GM19455 (cell line): Measurements from ENCODE around the gene TIMP1.

ENCODE experiments used
- ATAC-seq: cut with Tn5 transposase; IDR thresholded peaks from one replicate; pipeline ENCODE4 v1.9.1; 2021; ENCODE audit not compliant: unreplicated experiment

The TIMP1 gene

DNA sequence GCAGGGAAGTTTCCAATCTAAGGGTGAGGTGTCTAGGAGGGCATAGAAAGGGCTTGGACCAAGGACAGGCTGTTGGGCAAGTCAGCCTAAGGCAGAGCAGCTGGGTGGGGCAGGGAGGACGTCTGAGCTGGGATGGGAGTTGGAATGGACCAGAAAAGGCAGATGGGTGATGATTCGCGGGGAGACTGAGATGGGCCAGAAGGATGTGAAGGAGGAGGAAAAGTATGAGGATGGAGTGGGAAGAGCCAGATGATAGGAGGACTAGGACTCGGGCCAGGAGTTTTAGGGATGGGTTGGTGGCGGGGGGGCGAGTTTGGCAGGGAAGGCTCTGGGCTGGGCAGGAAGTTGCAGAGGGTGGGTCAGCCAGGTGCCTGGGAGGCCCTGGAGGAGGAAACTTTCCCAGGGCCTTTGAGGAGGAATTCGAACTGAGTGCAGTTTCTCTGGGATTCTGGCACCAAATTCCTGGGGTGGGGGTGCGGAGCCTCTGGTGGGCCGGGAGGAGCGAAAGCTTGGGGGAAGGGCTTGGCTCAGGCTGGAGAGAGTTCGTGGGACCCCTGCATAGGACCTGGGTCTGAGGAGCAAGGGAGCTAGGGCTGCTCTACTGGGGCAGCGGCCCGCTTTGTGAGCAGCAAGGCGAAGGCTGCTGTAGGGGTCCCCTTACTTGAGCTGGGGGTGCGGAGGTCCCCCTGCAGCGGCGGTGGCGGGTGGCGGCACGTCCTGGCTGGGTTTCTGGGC, 8.7 kb upstream of the TIMP1 start:
- ATAC-seq: no peak

DNA sequence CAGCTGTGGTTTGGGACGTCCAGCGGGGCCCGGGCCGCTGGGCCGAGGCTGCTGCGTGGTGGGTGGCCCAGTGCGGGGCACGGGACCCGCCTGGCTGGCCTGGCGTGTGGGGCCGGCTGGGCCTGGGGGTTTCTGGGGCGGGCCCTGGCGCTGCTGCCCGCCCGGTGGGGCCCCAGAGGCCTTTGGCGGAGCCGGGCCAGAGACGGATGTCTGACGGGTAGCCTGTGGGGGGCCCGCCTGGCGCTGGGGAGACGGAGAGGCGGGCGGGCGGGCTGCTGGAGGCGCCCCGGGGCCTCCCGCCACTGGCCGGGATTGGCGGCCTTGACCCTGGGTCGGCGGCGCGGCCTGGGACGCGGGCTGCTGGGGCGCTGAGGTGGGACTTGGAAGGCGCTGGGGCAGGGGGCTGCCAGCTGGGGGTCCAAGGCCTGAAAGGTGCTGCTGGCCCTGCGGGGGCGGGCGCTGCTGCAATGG, 8.1 kb upstream of the TIMP1 start:
- no peak for ATAC-seq

DNA sequence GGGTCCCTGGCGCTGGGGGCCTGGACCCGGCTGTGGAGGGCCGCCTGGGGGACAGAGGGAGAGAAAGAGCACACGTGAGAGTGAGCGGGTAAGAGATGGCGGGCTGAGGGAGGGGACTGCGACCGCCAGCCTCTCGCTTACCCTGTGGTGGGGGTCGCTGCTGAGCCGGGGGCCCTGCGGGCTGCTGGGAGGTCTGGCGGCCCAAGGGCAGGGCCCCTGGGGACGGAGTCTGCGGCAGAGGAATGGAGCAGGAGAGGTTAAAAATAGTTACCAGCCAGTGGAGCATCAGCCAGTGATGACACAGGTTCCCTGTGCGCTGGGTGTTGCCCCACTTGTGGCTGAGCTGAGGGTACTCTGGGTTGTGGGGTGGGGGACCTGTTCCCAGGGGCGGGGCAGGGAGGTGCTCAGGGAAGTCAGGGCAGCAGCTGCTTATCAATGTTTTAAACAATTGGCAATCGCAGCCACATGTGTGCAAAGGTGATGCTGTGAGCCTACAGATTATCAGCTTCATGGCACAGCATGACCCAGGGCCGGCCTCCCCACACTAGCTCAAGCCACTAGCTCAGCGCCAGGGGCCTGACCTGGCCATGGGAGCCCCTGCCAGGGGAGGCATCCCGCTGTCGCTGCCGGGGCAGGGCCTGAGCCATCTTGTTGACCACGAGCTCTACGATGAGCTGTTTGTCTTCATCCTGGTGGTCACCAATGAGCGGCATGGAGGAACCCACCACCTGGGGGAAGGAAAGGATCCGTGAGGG, 7.5 kb upstream of the TIMP1 start:
- no peak for ATAC-seq

DNA sequence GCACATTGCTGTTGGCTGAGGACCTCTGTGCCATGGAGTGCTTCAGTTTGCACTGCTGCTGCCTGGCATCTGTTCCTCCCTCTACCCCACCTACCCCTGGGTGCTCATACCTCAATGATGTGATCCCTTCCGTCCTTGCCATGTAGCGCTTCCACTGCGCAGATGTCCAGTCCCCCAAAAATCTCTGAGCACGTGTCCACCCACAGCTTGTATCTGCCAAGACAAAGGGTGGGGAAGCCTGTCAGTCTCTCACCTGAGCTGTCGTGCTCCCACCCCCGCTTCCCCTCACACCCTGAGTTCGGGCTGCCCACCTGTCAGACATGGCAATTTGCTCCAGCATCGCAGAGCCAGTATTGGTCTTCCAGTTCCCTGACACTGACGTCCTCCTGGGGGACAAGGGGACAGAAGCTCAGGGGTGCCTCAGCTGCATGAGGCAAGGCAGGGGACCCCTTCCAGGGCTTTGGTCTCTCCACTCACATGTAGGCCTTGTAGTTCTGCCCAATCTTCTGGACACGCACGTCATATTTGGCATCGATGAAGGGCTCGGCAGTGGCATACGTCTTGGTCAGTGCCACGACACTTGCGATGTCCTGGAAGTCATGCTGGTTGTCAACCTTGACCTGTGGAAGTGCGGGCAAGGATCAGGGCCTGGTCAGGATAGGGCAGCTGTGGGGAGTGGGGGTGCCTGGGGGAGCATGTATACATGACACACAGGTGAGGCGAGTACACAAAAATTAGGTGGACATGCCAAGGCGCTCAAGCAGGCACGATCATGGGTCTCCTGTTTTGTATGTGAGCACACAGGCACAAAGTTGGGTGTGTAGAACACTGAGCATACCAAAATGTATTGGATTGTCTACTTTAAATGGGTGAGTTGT, 6.0 kb upstream of the TIMP1 start:
- ATAC-seq: no peak

DNA sequence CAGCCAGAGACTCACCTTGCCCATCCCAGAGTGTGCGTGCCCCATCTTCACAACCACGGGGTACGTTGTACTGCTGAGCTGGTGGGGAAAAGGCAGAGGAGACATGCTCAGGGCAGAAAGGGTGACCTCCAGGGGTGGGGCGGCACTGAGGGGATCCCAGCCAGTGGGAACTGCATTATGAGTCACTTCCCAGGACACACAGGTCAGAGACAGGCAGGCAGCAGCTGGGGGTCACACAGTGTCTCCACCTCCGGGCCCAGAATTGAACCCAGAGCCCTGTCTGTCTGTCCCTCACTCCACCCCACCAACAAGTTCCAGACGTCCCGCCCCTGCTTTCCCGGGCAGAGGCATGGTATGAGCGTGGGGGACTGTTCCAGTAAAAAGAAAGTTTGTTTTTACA, 4.8 kb upstream of the TIMP1 start:
- no peak for ATAC-seq

DNA sequence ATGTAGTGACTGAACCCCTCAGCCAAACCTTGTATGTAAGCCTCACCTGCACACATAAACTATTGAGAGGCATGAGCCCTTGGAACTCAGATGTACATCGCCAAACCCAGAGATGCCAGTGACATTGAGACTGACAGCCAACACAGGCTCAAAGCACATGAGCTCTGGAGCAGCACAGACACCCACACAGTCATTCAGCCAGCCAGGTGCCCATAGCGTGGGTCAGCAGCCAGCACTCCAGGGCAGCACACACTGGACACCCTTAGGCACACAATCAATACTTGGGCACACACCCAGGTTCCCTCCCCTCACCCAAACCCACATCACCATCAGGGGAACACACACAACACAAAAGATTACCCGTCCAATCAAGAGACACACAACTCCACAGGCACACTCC, 4.3 kb upstream of the TIMP1 start:
- no peak for ATAC-seq

DNA sequence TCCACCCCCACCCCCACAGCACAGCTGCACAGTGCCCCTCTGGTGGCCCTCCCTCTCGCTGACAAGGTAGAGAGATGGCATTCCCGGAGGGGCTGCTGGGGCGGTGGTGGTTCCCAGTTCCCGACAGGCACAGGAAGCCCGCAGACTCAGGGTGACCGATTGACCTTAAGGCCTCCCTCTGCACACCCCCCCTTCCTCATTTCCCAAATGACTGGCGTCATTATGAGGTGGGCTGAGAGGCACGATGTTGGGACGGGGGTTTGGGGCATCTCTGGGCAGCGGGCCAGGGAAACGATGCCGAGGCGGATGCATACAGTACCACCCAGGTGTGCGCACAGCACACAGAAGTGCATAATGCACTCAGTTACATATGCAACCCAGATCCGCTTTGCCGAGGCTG, 3.5 kb upstream of the TIMP1 start:
- no peak for ATAC-seq

DNA sequence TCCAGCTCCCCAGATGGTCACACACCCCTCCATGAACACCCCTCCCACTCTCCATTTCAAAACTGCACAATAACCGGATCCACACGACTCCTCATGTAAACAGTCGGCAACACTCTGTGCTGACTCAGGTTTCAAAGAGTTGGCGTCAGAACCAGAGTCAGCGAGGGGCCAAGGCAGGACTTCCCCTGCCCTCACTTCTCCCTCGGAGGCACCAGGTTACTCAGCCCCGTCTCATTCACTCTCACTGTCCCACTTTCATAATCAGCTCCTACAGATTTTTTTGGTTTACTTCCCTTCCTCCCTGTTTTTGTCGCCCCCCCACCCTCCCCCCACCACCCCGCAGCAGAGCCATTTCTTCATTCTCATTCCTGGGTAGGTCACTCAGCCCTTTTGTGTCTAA, 2.7 kb upstream of the TIMP1 start:
- no peak for ATAC-seq

DNA sequence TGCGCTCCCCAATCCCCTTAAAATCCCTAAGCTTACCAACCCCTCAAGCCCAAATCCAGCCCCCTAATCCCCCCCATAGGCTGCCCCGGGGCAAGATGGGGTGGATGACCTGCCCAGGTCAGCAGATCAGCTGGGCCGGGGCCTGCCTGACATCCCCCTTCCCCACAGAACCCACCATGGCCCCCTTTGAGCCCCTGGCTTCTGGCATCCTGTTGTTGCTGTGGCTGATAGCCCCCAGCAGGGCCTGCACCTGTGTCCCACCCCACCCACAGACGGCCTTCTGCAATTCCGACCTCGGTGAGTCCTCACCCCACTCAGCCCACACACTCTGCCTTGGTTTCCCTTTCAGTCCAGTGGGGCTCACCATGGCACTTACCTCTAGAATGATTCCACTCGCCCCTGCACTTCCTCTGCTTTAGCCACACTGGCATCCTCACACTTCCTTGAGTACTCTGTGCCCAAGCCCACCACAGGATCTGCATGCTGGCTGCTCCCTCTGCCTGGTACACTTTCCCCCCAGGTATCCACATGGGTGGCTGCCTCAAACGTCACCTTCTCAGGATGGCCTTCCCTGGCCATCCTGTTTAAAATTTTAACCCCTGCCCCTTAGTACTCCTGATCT, 1.1 kb downstream of the TIMP1 start:
- no peak for ATAC-seq

DNA sequence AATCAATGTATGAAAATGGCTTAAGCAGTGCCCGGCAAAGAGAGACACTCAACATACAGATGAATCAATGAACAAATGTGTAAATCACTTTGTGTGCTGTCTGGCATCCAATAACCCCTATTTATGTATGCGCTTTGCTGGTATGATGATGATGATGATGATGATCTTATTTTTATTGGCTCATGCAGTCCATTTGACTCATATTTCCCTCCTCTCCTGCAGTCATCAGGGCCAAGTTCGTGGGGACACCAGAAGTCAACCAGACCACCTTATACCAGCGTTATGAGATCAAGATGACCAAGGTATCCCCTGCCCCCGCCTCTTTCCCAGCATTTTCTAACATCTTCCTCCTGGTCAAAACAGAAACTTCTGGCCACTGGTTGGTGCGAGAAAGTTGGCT, 2.5 kb downstream of the TIMP1 start:
- ATAC-seq: no peak

DNA sequence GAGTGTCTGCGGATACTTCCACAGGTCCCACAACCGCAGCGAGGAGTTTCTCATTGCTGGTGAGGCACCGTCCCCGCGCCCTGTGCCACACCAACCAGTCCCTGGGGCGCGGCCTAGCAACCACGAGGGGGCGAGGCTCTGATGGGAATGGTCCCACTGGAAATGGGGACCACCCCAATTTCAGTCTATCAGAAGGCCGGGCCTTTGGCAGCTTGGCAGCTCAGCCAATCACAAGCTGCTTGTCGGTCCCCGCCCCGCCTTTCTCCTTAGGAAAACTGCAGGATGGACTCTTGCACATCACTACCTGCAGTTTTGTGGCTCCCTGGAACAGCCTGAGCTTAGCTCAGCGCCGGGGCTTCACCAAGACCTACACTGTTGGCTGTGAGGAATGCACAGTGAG, 3.0 kb downstream of the TIMP1 start:
- no peak for ATAC-seq

DNA sequence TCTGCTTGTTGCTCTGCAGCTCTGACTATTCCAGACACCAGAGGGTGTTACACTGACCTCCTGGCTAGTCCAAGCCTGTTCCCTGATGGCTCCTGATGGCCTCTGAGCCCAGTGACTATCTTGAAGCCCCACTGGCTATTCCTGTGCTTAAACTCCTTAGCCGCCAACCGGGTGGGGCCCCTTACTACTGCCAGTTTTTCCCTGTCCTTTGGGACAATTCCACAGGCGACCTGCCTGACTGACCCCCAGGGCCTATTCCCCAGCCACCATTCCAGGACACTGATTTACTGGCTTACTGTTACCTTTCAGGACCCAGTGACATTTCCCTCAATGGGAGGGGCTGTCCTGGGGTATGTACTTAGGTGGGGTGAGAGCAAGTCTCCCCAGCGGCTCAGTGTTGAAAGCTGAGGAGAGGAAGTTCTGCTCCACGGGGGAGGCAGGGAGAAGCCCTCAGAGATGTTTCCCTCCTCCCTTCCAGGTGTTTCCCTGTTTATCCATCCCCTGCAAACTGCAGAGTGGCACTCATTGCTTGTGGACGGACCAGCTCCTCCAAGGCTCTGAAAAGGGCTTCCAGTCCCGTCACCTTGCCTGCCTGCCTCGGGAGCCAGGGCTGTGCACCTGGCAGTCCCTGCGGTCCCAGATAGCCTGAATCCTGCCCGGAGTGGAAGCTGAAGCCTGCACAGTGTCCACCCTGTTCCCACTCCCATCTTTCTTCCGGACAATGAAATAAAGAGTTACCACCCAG, 4.0 kb downstream of the TIMP1 start:
- ATAC-seq: no peak

DNA sequence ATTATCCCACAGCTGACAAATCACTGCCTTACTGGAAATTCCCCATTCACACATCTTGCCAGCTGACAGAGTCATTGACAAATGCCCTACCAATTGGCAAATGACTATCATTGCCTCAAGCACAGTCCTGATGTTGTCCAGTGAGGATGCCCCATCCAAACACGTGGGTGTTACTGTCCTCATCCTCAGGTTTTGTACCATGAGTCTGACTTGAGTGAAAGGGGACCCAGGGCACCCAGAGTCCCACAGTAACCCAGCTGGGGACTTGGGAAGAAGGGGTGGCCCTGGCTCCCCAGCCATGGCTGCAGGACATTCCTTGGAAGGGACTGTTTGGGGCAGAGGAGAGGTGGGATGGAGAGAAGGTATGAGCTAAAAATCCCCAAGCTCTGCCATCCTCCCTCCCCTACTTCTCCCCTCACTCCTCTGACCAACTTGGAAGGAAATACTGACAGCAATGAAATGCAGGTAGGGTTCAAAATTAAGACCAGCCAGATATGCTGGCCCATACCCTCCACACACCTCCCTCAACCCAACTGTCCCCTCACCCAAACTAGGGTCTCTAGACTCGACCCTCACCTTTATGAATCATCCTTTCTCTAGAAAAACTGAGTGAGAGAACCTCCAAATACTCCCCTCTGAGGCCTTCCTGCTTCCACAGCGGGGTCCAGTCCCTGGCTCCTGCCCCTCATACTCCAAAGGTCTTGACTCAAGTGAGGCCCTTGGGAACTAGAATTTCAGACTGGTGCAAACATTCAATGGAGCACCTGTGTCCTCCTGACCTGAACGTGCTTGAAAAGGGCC, 5.1 kb downstream of the TIMP1 start:
- ATAC-seq: no peak

DNA sequence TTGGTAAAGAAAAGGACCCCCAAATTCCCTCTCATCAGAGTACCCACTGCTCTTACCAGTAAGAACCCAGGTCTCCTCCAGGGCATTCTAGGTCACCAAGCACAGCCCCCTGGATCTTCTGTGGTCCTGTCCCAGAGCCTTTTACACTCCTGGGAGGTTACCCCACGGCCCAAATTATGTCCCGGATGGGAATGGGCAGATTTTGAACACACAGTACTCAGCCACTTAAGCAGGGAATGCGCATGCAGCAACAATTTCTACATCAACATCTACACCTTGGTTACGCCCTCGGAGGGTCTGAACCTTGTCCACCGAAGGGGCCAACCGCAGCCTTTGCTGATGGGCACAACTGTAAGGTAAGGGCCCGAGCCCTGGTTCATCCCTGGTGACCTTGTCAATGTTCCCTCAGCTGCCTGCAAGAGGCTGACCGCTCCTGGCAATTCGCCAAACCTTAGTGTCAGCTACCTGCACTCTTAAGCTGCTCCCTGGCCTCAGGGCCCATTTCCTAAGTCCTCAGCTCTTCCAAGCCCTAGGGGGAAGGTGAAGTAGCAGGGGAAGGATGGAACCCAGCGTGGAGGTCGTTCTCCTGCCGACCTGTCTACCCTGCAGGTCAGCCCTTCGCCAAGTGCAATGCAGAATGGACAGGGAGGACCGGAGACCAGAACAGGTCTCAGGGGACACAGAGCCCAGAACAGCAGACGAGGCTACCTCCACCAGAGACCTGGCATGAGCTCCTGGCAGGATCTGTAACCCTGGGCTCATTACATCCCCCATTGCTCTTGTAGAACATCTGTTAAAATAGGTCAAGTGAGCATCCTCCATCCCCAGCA, 5.9 kb downstream of the TIMP1 start:
- ATAC-seq: no peak

DNA sequence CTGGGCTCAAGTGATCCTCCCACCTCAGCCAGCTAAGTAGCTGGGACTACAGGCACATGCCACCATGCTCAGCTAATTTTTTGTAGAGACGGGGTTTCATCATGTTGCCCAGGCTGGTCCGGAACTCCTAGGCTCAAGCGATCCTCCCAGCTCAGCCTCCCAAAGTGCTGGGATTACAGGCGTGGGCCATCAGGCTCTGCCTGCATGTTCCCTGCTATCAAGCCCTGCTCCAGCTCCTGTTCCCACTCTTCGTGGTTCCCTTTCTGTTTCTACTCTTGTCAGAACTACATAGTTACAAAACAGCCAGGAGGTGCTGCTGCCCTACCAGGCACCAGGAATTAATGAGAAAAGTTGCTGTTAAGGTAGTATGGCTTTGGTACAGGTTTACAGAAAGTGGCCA, 8.7 kb downstream of the TIMP1 start:
- ATAC-seq: no peak

DNA sequence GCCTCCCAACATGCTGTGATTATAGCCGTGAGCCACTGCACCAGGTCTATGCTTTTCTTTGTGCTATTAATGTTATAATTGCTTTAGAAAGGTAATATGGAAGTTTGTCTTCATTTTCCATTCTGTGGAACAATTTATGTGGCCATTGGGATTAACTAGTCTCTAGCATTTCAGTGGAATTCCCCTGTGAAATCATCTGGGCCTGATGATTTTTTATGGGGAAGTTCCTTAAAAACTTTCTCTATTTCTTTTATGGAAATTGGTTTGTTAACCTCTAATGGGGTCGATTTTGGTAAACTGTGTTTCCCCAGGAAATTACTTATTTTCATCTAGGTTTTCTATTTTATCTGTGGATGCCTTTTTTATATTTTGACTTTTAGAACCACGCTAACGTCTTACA, 11.3 kb downstream of the TIMP1 start:
- no peak for ATAC-seq

DNA sequence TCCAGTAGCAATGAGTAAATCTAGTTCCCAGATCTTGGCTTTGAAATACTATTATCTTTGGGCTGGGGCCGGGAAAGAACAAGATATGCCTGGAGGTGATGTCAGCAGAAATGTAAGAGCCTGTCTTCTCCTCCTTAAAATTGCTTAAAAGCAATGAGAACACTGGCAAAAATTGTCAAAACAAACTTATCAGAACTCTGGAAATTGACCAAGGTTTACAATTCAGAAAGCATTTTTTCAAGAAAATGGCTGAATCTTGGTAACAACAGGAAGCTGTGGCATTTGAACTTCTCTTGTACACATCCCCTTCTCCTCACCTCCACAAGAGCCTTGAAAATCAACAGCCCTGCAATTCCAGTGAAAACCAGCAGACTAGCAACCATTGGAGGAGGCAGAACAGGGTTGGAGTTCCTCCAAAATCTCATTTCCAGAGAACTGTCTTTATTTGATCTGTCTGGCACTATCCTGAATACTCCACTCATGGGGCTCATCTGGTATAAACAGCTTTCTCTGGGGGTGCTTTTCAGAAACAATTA, 13.5 kb downstream of the TIMP1 start:
- ATAC-seq: no peak

DNA sequence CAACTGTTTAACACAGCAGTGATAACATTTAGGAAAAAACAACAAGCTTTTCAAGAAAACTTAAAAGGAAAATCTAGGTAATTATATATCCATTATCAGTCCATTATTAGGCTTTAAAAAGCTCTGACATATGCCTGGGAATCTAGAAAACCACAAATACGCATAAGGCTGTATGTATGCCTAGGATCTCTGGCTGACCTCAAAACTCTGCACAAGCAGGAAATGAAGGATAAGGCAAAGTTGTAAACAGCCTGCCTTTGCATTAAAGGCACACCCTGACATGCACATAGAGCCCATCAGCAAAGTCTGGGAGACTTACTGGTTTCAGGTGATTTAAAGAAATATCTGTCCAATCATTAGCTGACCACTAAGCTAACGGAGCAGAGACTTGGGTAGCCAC, 14.0 kb downstream of the TIMP1 start:
- no peak for ATAC-seq

DNA sequence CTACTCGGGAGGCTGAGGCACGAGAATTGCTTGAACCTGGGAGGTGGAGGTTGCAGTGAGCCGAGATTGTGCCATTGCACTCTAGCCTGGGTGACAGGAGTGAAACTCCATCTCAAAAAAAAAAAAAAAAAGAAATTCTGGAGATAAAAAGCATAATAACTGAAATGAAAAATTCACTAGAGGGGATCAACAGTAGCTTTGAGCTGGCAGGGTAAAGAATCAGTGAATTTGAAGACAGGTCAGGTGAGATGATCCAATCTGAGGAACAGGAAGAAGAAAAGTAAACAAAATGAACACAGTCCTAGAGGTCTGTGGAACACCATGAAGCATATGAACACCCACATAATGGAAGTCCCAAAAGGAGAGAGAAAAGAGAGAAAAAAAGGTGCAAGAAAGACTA, 15.0 kb downstream of the TIMP1 start:
- no peak for ATAC-seq
